Fibroblast of mammary gland (primary cell): Measurements from ENCODE around the gene PEBP1.
A peak's percentile ranks its signal among the peaks of the same experiment; 100 is the strongest.
"Not testable (repeated sequence)": the region's sequence is repeated elsewhere in the genome, so short reads cannot be mapped to it uniquely, and the experiment has no call there.

Experiments
- DNase-seq: peaks from one replicate; pipeline ENCODE4 v3.0.0-alpha.2; 2010; ENCODE audit warnings: low read depth
- H3K4me3 ChIP-seq: 2 replicates; pipeline ENCODE4 v1.5.1; 2011; ENCODE audit warnings: low read depth, mild to moderate bottlenecking, low read length, moderate library complexity; ENCODE audit not compliant: control insufficient read depth
- CTCF ChIP-seq: conservative IDR thresholded peaks from 2 replicates; pipeline ENCODE4 v1.5.1; 2011; ENCODE audit warnings: low read depth, low read length, inconsistent platforms; ENCODE audit not compliant: control insufficient read depth, insufficient read depth

Gene PEBP1

GRCh38 chr12:118127867-118128266, 8.1 kb upstream of the PEBP1 start:
- DNase-seq = no peak
- no peak overlapping the region for H3K4me3 ChIP-seq
- no peak for TF ChIP-seq CTCF

- not testable (repeated sequence) for H3K4me3 ChIP-seq, DNase-seq
Observed at GRCh38 chr12:118129436-118129835, 6.5 kb upstream of the PEBP1 start.

- peak overlapping the region; percentile 78 for H3K4me3 ChIP-seq
- DNase-seq = peak; percentile 52
- TF ChIP-seq CTCF = no peak
Observed at GRCh38 chr12:118136559-118137003, 657 bp downstream of the PEBP1 start.

- no peak for TF ChIP-seq CTCF
- H3K4me3 ChIP-seq = peak overlapping the region; percentile 78
- no peak for DNase-seq
Observed at GRCh38 chr12:118137148-118137678, 1.3 kb downstream of the PEBP1 start.

GRCh38 chr12:118140825-118141224, 4.9 kb downstream of the PEBP1 start:
- no peak overlapping the region for H3K4me3 ChIP-seq
- no peak for DNase-seq
- no peak for TF ChIP-seq CTCF

- DNase-seq = no peak
- no peak for TF ChIP-seq CTCF
Observed at GRCh38 chr12:118144499-118144898, 8.6 kb downstream of the PEBP1 start.

GRCh38 chr12:118145113-118145797, 9.3 kb downstream of the PEBP1 start:
- TF ChIP-seq CTCF = no peak
- no peak for DNase-seq
- no peak overlapping the region for H3K4me3 ChIP-seq

More at GRCh38 chr12:118144499-118144898, 8.6 kb downstream of the PEBP1 start:
- H3K4me3 ChIP-seq = no peak overlapping the region
